Adrenal gland (tissue), 5 donors: ENCODE measurements around the gene KCNMA1.

Experiments
- CTCF ChIP-seq, 6 experiments: fragments of 450-650 bp in 4 of 6; fragments of 200-600 bp in 2 of 6; sonication (generic) in 1 of 6; IDR thresholded peaks; 1 replicate in 5 of 6; 2 replicates in 1 of 6; pipeline versions ENCODE4 v1.5.1 to v1.8.0; 2016 to 2021; ENCODE audit warnings: antibody characterized with exemption in 6 of 6, mild to moderate bottlenecking in 2 of 6, moderate library complexity in 1 of 6
- POLR2A ChIP-seq, 2 donors: fragments of 450-650 bp; IDR thresholded peaks; one replicate each; pipeline ENCODE4 v1.6.1; 2017; ENCODE audit warnings: antibody characterized with exemption in 2 of 2, mild to moderate bottlenecking in 2 of 2, moderate library complexity in 1 of 2
- donor health status: DM: no; HTN: no; CAD: no.

- TF ChIP-seq POLR2A (IDR thresholded peaks at IDR 0.05) (no peak), CTCF (IDR thresholded peaks at IDR 0.05) (no peak)
These were observed 26.4 kb downstream of the KCNMA1 start for GRCh38 chr10:77611221-77611620.
